HepG2 (cell line): ENCODE measurements around the gene CMAS. TPM values are rescaled to one million over a fixed set of nuclear protein-coding genes. Genes with fewer than 3 reads are reported as not detected.

Experiments used
- ATAC-seq: fragments of 200-7000 bp; cut with Tn5 transposase; 3 replicates; pipeline ENCODE4 v1.9.1; 2020; ENCODE audit warnings: mild to moderate bottlenecking, moderate library complexity
- Bru-seq: library from RNA; stranded (reverse); fragments of 400-500 nt; gene quantifications from one replicate; lab custom pipeline; 2021; lab: Mats Ljungman, UMichigan
- BruChase-seq, 2 experiments: library from RNA; stranded (reverse); fragments of 400-500 nt; gene quantifications; one replicate each; lab custom pipeline; 2021; lab: Mats Ljungman, UMichigan
- BruUV-seq: library from RNA; stranded (reverse); fragments of 400-500 nt; replicated peaks from 2 replicates; lab custom pipeline; 2021; lab: Mats Ljungman, UMichigan
- CTCF ChIA-PET: fragments of 300-600 bp; formaldehyde crosslinking; extraction: SDS; loops from one replicate; lab custom pipeline; 2021; ENCODE audit warnings: low total read pairs, inconsistent platforms, low intra/inter-chr PET ratio; lab: Yijun Ruan, JAX
- POLR2A ChIA-PET: fragments of 350-600 bp; sonication (Branson Sonifier 250); formaldehyde crosslinking; loops from one replicate; lab custom pipeline; 2020; ENCODE audit warnings: antibody characterized with exemption, inconsistent platforms; lab: Yijun Ruan, JAX
- DNase-seq: peaks from one replicate; pipeline ENCODE4 v3.0.0-alpha.2; 2015; ENCODE audit warnings: low spot score
- FAIRE-seq: peaks from 3 replicates; lab custom pipeline; 2011; peaks lifted over from hg19 to GRCh38; lab: Jason Lieb, UNC
- H2AFZ ChIP-seq: one replicate; pipeline ENCODE4 v1.6.1; 2011; ENCODE audit warnings: low read length, inconsistent platforms
- H3K27ac ChIP-seq: fragments of 300-600 bp; 3 replicates; pipeline ENCODE4 v1.8.0; 2011; ENCODE audit warnings: mixed run types, mild to moderate bottlenecking, mixed read lengths, low read length, inconsistent platforms; ENCODE audit not compliant: insufficient read depth; ENCODE audit errors: extremely low read length
- H3K27me3 ChIP-seq, 2 experiments: fragments of 200-600 bp in 1 of 2; 2 replicates in 1 of 2; 3 replicates in 1 of 2; pipeline versions ENCODE4 v1.6.0 to v1.8.0; 2011; ENCODE audit warnings: low read length in 2 of 2, mild to moderate bottlenecking in 2 of 2, moderate library complexity in 2 of 2, inconsistent platforms in 1 of 2; ENCODE audit not compliant: insufficient read depth in 2 of 2, control insufficient read depth in 1 of 2
- H3K36me3 ChIP-seq, 2 experiments: fragments of 200-600 bp in 1 of 2; replicated peaks in 1 of 2; 2 replicates in 1 of 2; 3 replicates in 1 of 2; pipeline versions ENCODE4 v1.5.1 to v1.8.0; 2011; ENCODE audit warnings: low read length in 2 of 2, inconsistent platforms in 1 of 2; ENCODE audit not compliant: insufficient read depth in 2 of 2, control insufficient read depth in 1 of 2
- H3K4me1 ChIP-seq: 2 replicates; pipeline ENCODE4 v1.5.1; 2012; ENCODE audit warnings: low read length, inconsistent platforms; ENCODE audit not compliant: insufficient read depth
- H3K4me2 ChIP-seq: 2 replicates; pipeline ENCODE4 v1.6.0; 2011; ENCODE audit warnings: low read depth, low read length, inconsistent platforms
- H3K4me3 ChIP-seq, 3 experiments: fragments of 200-600 bp in 1 of 3; sonication (generic), shearing (Covaris generic) in 1 of 3; replicated peaks in 1 of 3; 2 replicates each; pipeline ENCODE4 v1.5.1; 2011 to 2016; ENCODE audit warnings: low read length in 3 of 3, inconsistent platforms in 2 of 3, low read depth in 2 of 3, mild to moderate bottlenecking in 2 of 3, control low read depth in 1 of 3, mixed read lengths in 1 of 3; ENCODE audit not compliant: insufficient read depth in 1 of 3
- H3K79me2 ChIP-seq: one replicate; pipeline ENCODE4 v1.6.1; 2011; ENCODE audit warnings: low read length, inconsistent platforms; ENCODE audit not compliant: insufficient read depth
- H3K9ac ChIP-seq: 2 replicates; pipeline ENCODE4 v1.6.0; 2011; ENCODE audit warnings: mild to moderate bottlenecking, low read depth, low read length, inconsistent platforms; ENCODE audit not compliant: insufficient read depth
- H3K9me3 ChIP-seq: 2 replicates; pipeline ENCODE4 v1.5.1; 2012; ENCODE audit warnings: mild to moderate bottlenecking, low read length
- H4K20me1 ChIP-seq: 2 replicates; pipeline ENCODE4 v1.6.0; 2011; ENCODE audit warnings: inconsistent platforms, mild to moderate bottlenecking, low read length, moderate library complexity; ENCODE audit not compliant: insufficient read depth
- ATM ChIP-seq: fragments of 450-650 bp; IDR thresholded peaks from 2 replicates; pipeline ENCODE4 v1.7.1; 2017; ENCODE audit warnings: mild to moderate bottlenecking, borderline replicate concordance
- GLMP ChIP-seq: sonication (generic); formaldehyde crosslinking; IDR thresholded peaks from 2 replicates; pipeline ENCODE4 v1.9.0; 2021; ENCODE audit warnings: missing genetic modification reagents, mild to moderate bottlenecking, borderline replicate concordance
- IKZF5 ChIP-seq: IDR thresholded peaks from 2 replicates; pipeline ENCODE4 v1.6.1; 2018; ENCODE audit warnings: missing genetic modification reagents, mild to moderate bottlenecking, missing compliant biosample characterization
- NPAS2 ChIP-seq: sonication (generic); formaldehyde crosslinking; IDR thresholded peaks from 2 replicates; pipeline ENCODE4 v1.8.0; 2022; ENCODE audit warnings: mild to moderate bottlenecking, missing genetic modification reagents, borderline replicate concordance
- REST ChIP-seq, 2 experiments: IDR thresholded peaks; 2 replicates each; pipeline ENCODE4 v1.6.1; 2011 to 2012; ENCODE audit warnings: low read length in 2 of 2, borderline replicate concordance in 1 of 2, low read depth in 1 of 2, mild to moderate bottlenecking in 1 of 2, moderate library complexity in 1 of 2
- REXO4 ChIP-seq: sonication (generic); formaldehyde crosslinking; IDR thresholded peaks from 2 replicates; pipeline ENCODE4 v1.8.0; 2022; ENCODE audit warnings: missing genetic modification reagents, mild to moderate bottlenecking, borderline replicate concordance
- ZFP36L2 ChIP-seq: sonication (generic); formaldehyde crosslinking; IDR thresholded peaks from 2 replicates; pipeline ENCODE4 v1.4.0; 2020; ENCODE audit warnings: missing genetic modification reagents
- ZIK1 ChIP-seq: sonication (generic); formaldehyde crosslinking; IDR thresholded peaks from 2 replicates; pipeline ENCODE4 v1.5.0; 2020; ENCODE audit warnings: mild to moderate bottlenecking, low read depth, missing genetic modification reagents, borderline replicate concordance
- WGBS: methylation state at CpG from one replicate; pipeline ENCODE4 v1.1.6; 2017; ENCODE audit warnings: low lambda C conversion rate; 5-methylcytosine and 5-hydroxymethylcytosine counted together
- in situ Hi-C: cut with HindIII; loops from 2 replicates; pipeline ENCODE4 v1.10.0; 2017; ENCODE audit warnings: low pct_unique_long_range_greater_than_20kb; ENCODE audit not compliant: extremely low pct_ligation_motif_present
- intact Hi-C: fragments of 100-400 bp; cut with micrococcal nuclease; formaldehyde crosslinking; loops from one replicate; pipeline ENCODE4 v1.10.0; 2022; ENCODE audit not compliant: unreplicated experiment
- long read RNA-seq, 2 experiments: library from RNA in 1 of 2; library from polyadenylated mRNA in 1 of 2; stranded (forward) in 1 of 2; unstranded in 1 of 2; transcript quantifications; one replicate each; pipeline ENCODE4 v2.0.0, GENCODE V29; 2019 to 2022
- polyA minus RNA-seq, 3 experiments: library from RNA; depleted of rRNA, polyadenylated mRNA; stranded (reverse); fragments of >200 nt; gene quantifications; 2 replicates each; pipeline ENCODE4 v1.2.3, GENCODE V29; 2011; ENCODE audit warnings: low replicate concordance in 1 of 3
- polyA plus RNA-seq, 8 experiments: library from polyadenylated mRNA; depleted of rRNA in 3 of 8; stranded (reverse) in 7 of 8; unstranded in 1 of 8; fragments of >200 nt; fragmentation: Illumina TruSeq in 4 of 8; extraction: Trizol in 4 of 8; gene quantifications; 2 replicates each; pipeline versions ENCODE4 v1.2.1 to v1.2.3, GENCODE V29; 2011 to 2016; ENCODE audit warnings: low read depth in 4 of 8, missing spikeins in 1 of 8, mixed read lengths in 1 of 8; ENCODE audit not compliant: insufficient read depth in 1 of 8
- total RNA-seq, 5 experiments: library from RNA; depleted of rRNA; stranded (reverse); fragments of >200 nt; fragmentation: Illumina TruSeq; extraction: Trizol; gene quantifications; 2 replicates each; pipeline ENCODE4 v1.2.3, GENCODE V29; 2016; ENCODE audit warnings: low read depth in 1 of 5

The CMAS gene
- total RNA-seq (2016; rRNA removed; fragmentation: Illumina TruSeq; extraction: Trizol) (21.3 and 36.9 TPM in 2 replicates), polyA plus RNA-seq (2011; rRNA removed) (10.2 and 14.0 TPM in 2 replicates), polyA minus RNA-seq (2011; rRNA and poly(A)+ RNA removed; ENCODE audit: low replicate concordance) (1.9 and 2.7 TPM in 2 replicates), Bru-seq, nascent RNA (percentile 73 among the genes with signal in this experiment), BruChase-seq, experiment 1, labeled RNA remaining after a 6-hour chase (percentile 76 among the genes with signal in this experiment), BruChase-seq, experiment 2, labeled RNA remaining after a 2-hour chase (percentile 69 among the genes with signal in this experiment)
- 4.4 and 5.2 TPM in 2 replicates for total RNA-seq (2016; cell fraction: cytosol; rRNA removed; fragmentation: Illumina TruSeq; extraction: Trizol; ENCODE audit: low read depth)
- 23.1 and 33.9 TPM in 2 replicates for total RNA-seq (2016; cell fraction: insoluble cytoplasmic fraction; rRNA removed; fragmentation: Illumina TruSeq; extraction: Trizol)
- 14.8 and 16.3 TPM in 2 replicates for total RNA-seq (2016; cell fraction: membrane; rRNA removed; fragmentation: Illumina TruSeq; extraction: Trizol)
- 14.6 and 15.2 TPM in 2 replicates for total RNA-seq (2016; cell fraction: nucleus; rRNA removed; fragmentation: Illumina TruSeq; extraction: Trizol)
- polyA plus RNA-seq (2011; cell fraction: cytosol; rRNA removed): 5.4 and 7.3 TPM in 2 replicates
- 3.2 and 3.8 TPM in 2 replicates for polyA plus RNA-seq (2011; cell fraction: nucleus; rRNA removed)
- 21.3 and 28.2 TPM in 2 replicates for polyA plus RNA-seq (2012)
- 6.6 and 9.0 TPM in 2 replicates for polyA plus RNA-seq (2016; cell fraction: cytosol; fragmentation: Illumina TruSeq; extraction: Trizol; ENCODE audit: low read depth)
- 48.7 and 54.8 TPM in 2 replicates for polyA plus RNA-seq (2016; cell fraction: insoluble cytoplasmic fraction; fragmentation: Illumina TruSeq; extraction: Trizol; ENCODE audit: low read depth)
- polyA plus RNA-seq (2016; cell fraction: membrane; fragmentation: Illumina TruSeq; extraction: Trizol; ENCODE audit: low read depth): 16.4 and 17.9 TPM in 2 replicates
- 29.4 and 31.0 TPM in 2 replicates for polyA plus RNA-seq (2016; cell fraction: nucleus; fragmentation: Illumina TruSeq; extraction: Trizol; ENCODE audit: insufficient read depth, low read depth)
- 6.2 and 6.4 TPM in 2 replicates for polyA minus RNA-seq (2011; cell fraction: cytosol; rRNA and poly(A)+ RNA removed)
- 6.8 and 7.2 TPM in 2 replicates for polyA minus RNA-seq (2011; cell fraction: nucleus; rRNA and poly(A)+ RNA removed)
- long read RNA-seq, experiment 1, transcript CMAS-201 (8 exons, 1,787 nt): major isoform, 52 of 58 reads
- long read RNA-seq, experiment 1, partial matches to known transcripts: 1 of 58 reads
- long read RNA-seq, experiment 1, other reads (novel, unspliced or antisense): 5 of 58 reads
- long read RNA-seq, experiment 2, transcript CMAS-201 (8 exons, 1,787 nt): major isoform, 7 of 32 reads
- long read RNA-seq, experiment 2, partial matches to known transcripts: 9 of 32 reads
- long read RNA-seq, experiment 2, other reads (novel, unspliced or antisense): 16 of 32 reads

- Histone ChIP-seq H4K20me1 (no peaks in the 10 kb centered on the region), H3K9me3 (no peaks in the 10 kb centered on the region), H3K27me3 (no peaks in the 10 kb centered on the region; a peak in 1 of 5 replicates), H3K4me2 (peak within 1 kb of the TSS; percentile 87), H3K4me3 (peak within 1 kb of the TSS; percentile 97 to 99 (median 98)), H3K4me1 (peaks cover 76% of the 10 kb centered on the region), H2AFZ (no peak within 1 kb of the TSS), H3K9ac (peak within 1 kb of the TSS; percentile 83), H3K79me2 (peaks cover 8% of the 10 kb centered on the region), H3K27ac (peak within 1 kb of the TSS; percentile 76), H3K36me3 (no peaks in the 10 kb centered on the region)
- no TSS peak for BruUV-seq
- intact Hi-C loops: loop anchor here (2.0 kb wide), 1 partner anchor 578 kb away; the partner anchor contains the start of gene ETNK1
- in situ Hi-C loops: loop anchor here (25.0 kb wide), 1 partner anchor 534 kb away; the partner anchor contains the start of genes GOLT1B and RECQL
- DNase-seq (peak; percentile 36), ATAC-seq (peak; percentile 88), FAIRE-seq (no peak)
- POLR2A ChIA-PET: interaction anchor here (0.7 kb wide), 1 partner anchor 11 kb away, joined by 4 read pairs; no protein-coding TSS in a partner anchor
- CTCF ChIA-PET: no interaction called here
- under 1% methylated on average over 37 of the region's 64 CpGs for WGBS
- TF ChIP-seq ATM (no peak), ZFP36L2 (CRISPR knock-in tag) (no peak), ZIK1 (CRISPR knock-in tag) (no peak), IKZF5 (CRISPR knock-in tag) (0 out of 2 replicates have a peak, but pooled peaks have one; percentile 27), REST (IDR thresholded peaks at IDR 0.05; ENCODE audit: borderline replicate concordance in 1 of 2, low read depth in 1 of 2, low read length in 2 of 2) (peak in 1 of 2 experiments; percentile 84), NPAS2 (CRISPR knock-in tag) (no peak), GLMP (CRISPR knock-in tag) (no peak), REXO4 (CRISPR knock-in tag) (no peak)
Measured at GRCh38 chr12:22046090-22046967, at the start of gene CMAS. Gene CMAS (plus strand): TSS chr12:22046218. CDS start chr12:22046304, 86 bp downstream.
